GM06990 (cell line): ENCODE results near the gene MTUS2.

Source experiments
- DNase-seq: peaks from one replicate; pipeline ENCODE4 v3.0.0-alpha.2; 2011; ENCODE audit not compliant: insufficient read length; ENCODE audit errors: extremely low read depth
- H3K27me3 ChIP-seq: replicated peaks from 2 replicates; pipeline ENCODE4 v1.6.0; 2011; ENCODE audit warnings: low read length; ENCODE audit not compliant: control insufficient read depth, insufficient read depth
- H3K36me3 ChIP-seq: 2 replicates; pipeline ENCODE4 v1.5.1; 2011; ENCODE audit warnings: low read length; ENCODE audit not compliant: control insufficient read depth, insufficient read depth
- H3K4me3 ChIP-seq: replicated peaks from 2 replicates; pipeline ENCODE4 v1.5.1; 2011; ENCODE audit warnings: low read depth, mild to moderate bottlenecking, control low read depth, low read length
- TF ChIP-seq, protein P1 (sequence below): IDR thresholded peaks from 2 replicates; pipeline ENCODE4 v1.5.1; 2011; ENCODE audit warnings: low read length, control low read depth, mild to moderate bottlenecking, inconsistent platforms; ENCODE audit not compliant: insufficient read depth, poor library complexity, severe bottlenecking

The MTUS2 gene

DNA sequence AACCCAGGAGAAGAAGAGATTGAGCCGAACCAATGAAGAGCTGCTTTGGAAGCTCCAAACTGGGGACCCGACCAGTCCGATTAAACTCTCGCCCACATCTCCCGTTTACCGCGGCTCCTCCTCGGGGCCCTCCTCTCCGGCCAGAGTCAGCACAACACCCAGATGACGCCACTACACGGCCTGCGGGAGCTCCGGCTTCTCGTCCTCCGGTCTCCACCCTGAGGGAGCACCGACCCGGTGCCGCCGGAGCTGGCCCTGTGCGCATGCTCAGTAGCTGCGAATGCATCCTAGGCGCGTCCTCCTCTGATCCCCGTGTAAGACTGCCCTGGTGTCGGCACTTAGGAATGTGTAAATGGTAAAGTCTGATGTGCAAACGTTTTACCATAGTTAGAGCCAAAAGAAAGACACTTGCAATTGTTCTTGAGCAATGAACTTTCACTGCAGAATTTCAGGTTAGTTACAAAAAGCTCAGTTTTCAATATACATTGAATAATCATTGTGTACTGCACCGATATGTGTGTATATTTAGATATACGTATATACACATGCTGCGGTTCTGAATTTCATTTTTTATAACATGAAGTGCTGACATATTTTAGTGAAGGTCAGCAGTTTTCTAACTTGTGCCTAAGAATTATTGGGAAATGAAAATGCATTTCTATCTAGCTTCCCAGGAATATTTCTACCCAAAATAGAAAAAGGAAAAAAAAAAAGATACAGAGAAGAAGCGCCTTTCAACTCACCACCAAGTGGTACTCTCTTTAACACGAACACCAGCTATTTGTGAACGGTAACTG lies 683.1 kb downstream of the MTUS2 start:
- Histone ChIP-seq H3K36me3 (no peaks in the 10 kb centered on the region), H3K4me3 (no peak overlapping the region), H3K27me3 (no peaks in the 10 kb centered on the region)
- DNase-seq, result no peak
- TF ChIP-seq, protein P1, sequence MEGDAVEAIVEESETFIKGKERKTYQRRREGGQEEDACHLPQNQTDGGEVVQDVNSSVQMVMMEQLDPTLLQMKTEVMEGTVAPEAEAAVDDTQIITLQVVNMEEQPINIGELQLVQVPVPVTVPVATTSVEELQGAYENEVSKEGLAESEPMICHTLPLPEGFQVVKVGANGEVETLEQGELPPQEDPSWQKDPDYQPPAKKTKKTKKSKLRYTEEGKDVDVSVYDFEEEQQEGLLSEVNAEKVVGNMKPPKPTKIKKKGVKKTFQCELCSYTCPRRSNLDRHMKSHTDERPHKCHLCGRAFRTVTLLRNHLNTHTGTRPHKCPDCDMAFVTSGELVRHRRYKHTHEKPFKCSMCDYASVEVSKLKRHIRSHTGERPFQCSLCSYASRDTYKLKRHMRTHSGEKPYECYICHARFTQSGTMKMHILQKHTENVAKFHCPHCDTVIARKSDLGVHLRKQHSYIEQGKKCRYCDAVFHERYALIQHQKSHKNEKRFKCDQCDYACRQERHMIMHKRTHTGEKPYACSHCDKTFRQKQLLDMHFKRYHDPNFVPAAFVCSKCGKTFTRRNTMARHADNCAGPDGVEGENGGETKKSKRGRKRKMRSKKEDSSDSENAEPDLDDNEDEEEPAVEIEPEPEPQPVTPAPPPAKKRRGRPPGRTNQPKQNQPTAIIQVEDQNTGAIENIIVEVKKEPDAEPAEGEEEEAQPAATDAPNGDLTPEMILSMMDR, result no peak

DNA sequence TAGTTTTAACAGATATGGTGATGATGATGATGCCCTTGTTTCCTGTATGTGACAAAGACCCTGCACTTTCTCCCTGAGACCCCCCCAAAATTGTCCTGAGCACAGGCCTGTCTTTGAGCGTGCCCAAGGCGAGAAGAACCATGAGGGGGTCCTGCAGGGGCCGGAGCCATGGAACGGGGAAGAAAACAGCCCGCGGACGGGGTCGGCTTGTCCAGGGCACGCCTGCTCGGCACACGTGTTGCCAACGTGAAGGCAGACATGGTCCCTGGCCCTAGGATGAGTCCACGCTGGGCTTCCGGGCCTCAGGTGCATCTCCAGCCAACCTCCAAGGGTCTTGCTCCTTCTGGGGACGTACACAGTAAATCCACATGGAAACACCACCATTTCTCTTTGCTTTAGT lies 684.6 kb downstream of the MTUS2 start:
- no peaks in the 10 kb centered on the region for H3K36me3 ChIP-seq
- no peaks in the 10 kb centered on the region for H3K27me3 ChIP-seq
- H3K4me3 ChIP-seq, result no peak overlapping the region
- DNase-seq, result no peak
- TF ChIP-seq, protein P1, result no peak

DNA sequence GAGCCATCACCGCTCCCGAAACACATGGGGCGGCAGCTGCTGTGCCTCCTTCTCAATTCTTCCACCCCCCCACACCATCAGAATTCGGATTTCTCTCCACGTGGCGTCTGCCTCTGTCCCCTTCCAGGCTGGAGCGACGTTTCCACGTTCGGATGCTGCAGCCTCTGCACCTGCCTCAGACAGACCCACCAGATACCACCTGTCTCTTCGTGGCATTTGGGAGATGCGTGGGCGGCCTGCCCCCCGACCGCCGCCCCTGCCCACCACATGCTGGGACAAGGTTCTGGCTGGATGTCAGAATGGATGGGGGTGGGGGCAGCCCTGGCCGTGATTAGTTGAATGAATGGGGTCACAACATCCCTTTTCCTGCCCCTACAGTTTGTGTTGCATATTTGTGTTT lies 685.4 kb downstream of the MTUS2 start:
- DNase-seq, result no peak
- H3K36me3 ChIP-seq, result peaks cover under 1% of the 10 kb centered on the region; the same call in 1 of the 2 replicates

DNA sequence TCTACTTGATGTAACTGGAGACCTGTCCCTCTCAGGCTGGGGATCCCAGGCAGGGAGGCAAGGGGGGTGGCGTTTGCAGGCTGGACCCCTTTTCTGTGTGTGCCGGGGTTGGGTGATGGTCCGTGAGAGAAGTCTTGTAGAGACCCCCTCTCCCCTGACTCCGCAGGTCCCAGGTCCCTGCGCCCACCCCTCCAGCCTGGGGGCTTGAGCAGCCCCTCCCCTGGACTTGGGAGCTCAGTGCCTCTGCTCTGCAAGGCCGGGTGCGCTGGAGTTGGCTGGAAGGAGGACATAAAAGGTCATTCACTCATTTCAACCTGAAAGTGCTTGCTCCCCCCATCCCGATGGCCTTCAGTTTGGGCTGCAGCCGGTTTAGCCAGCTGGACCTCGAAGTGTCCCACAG lies 685.8 kb downstream of the MTUS2 start:
- Histone ChIP-seq H3K36me3 (peaks cover 4% of the 10 kb centered on the region), H3K4me3 (no peak overlapping the region), H3K27me3 (no peaks in the 10 kb centered on the region)
- TF ChIP-seq, protein P1, result no peak
- DNase-seq, result no peak

More for the DNA sequence above, 685.4 kb downstream of the MTUS2 start:
- TF ChIP-seq, protein P1, result no peak
- no peak overlapping the region for H3K4me3 ChIP-seq
- H3K27me3 ChIP-seq, result no peaks in the 10 kb centered on the region

DNA sequence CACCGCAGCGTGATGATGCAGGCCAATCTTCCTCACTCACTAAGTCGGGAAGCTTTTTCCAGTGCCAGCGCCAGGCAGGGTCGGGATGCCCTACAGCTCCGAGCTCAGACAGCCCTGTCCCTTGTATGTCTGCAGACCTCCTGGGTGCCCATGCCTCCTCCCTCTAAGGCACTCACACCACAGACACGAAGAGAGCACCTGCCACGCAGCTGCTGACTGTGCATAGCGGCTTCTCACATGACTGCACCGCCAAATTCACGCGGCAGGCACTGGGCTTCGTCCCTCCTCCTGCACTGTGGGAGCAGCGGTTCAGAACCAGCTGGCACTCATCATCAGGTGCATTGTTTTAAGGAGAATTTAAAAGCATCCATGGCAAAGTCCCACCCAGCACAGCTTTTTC lies 687.2 kb downstream of the MTUS2 start:
- DNase-seq, result no peak

More for the DNA sequence above, 687.2 kb downstream of the MTUS2 start:
- peaks cover 6% of the 10 kb centered on the region for H3K36me3 ChIP-seq
- no peaks in the 10 kb centered on the region for H3K27me3 ChIP-seq
- H3K4me3 ChIP-seq, result no peak overlapping the region
- TF ChIP-seq, protein P1, result no peak
